Panc1 (cell line): ENCODE data around the gene TP73.

ENCODE experiments used
- TF ChIP-seq, protein P1 (sequence below): fragments of 450-650 bp; IDR thresholded peaks from 2 replicates; pipeline ENCODE4 v1.5.1; 2017; ENCODE audit warnings: mild to moderate bottlenecking
- TF ChIP-seq, protein P2 (sequence below), 2 experiments: IDR thresholded peaks; 2 replicates each; pipeline ENCODE4 v1.6.1; 2011 to 2012; ENCODE audit warnings: low read depth in 2 of 2, control low read depth in 1 of 2, low read length in 1 of 2, mild to moderate bottlenecking in 1 of 2, moderate library complexity in 1 of 2; ENCODE audit not compliant: insufficient read depth in 1 of 2

DNA sequence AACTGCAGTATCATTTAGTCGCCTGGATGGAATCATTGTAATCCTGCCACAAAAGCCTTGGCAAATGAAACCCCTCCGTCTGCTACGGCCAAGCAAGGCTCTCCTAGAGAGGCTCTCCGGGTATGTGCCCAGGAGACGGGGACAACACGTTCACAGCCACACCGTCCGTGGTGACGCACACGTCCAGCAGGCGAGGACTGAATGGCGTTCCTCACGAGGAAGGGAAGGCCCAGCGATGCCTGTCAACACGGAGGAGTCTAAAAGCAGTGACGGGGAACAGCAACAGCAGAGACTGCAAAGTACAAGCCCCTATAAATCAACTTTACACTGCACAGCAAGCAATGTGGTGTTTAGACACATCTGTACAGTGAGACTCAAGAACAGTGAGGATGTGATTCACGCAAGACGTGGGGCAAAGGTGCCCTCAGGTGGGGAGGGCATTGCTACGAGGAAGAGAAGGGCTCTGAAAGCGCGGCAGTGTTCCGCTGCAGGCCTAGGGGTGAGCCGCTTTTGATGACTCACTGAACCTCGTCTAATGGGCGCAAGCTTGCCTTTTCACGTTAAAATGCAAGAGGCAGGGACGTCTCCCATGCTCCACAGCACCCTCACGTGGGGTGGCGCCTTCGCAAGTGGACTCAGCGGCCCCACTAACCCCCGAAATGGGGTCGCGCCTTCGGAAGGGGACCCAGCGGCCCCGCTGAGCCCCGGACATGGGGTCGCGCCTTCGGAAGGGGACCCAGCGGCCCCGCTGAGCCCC is 9.2 kb upstream of the TP73 start:
- TF ChIP-seq, protein P1, sequence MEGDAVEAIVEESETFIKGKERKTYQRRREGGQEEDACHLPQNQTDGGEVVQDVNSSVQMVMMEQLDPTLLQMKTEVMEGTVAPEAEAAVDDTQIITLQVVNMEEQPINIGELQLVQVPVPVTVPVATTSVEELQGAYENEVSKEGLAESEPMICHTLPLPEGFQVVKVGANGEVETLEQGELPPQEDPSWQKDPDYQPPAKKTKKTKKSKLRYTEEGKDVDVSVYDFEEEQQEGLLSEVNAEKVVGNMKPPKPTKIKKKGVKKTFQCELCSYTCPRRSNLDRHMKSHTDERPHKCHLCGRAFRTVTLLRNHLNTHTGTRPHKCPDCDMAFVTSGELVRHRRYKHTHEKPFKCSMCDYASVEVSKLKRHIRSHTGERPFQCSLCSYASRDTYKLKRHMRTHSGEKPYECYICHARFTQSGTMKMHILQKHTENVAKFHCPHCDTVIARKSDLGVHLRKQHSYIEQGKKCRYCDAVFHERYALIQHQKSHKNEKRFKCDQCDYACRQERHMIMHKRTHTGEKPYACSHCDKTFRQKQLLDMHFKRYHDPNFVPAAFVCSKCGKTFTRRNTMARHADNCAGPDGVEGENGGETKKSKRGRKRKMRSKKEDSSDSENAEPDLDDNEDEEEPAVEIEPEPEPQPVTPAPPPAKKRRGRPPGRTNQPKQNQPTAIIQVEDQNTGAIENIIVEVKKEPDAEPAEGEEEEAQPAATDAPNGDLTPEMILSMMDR, result no peak
- TF ChIP-seq, protein P2, sequence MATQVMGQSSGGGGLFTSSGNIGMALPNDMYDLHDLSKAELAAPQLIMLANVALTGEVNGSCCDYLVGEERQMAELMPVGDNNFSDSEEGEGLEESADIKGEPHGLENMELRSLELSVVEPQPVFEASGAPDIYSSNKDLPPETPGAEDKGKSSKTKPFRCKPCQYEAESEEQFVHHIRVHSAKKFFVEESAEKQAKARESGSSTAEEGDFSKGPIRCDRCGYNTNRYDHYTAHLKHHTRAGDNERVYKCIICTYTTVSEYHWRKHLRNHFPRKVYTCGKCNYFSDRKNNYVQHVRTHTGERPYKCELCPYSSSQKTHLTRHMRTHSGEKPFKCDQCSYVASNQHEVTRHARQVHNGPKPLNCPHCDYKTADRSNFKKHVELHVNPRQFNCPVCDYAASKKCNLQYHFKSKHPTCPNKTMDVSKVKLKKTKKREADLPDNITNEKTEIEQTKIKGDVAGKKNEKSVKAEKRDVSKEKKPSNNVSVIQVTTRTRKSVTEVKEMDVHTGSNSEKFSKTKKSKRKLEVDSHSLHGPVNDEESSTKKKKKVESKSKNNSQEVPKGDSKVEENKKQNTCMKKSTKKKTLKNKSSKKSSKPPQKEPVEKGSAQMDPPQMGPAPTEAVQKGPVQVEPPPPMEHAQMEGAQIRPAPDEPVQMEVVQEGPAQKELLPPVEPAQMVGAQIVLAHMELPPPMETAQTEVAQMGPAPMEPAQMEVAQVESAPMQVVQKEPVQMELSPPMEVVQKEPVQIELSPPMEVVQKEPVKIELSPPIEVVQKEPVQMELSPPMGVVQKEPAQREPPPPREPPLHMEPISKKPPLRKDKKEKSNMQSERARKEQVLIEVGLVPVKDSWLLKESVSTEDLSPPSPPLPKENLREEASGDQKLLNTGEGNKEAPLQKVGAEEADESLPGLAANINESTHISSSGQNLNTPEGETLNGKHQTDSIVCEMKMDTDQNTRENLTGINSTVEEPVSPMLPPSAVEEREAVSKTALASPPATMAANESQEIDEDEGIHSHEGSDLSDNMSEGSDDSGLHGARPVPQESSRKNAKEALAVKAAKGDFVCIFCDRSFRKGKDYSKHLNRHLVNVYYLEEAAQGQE (IDR thresholded peaks at IDR 0.05; ENCODE audit: insufficient read depth in 1 of 2, low read depth in 2 of 2, low read length in 1 of 2), result no peak
